GM21526 (cell line): ENCODE results near the gene CLEC7A.

Source experiments
- ATAC-seq: cut with Tn5 transposase; IDR thresholded peaks from one replicate; pipeline ENCODE4 v1.9.1; 2021; ENCODE audit warnings: moderate library complexity; ENCODE audit not compliant: unreplicated experiment, low FRiP score

The CLEC7A gene

DNA sequence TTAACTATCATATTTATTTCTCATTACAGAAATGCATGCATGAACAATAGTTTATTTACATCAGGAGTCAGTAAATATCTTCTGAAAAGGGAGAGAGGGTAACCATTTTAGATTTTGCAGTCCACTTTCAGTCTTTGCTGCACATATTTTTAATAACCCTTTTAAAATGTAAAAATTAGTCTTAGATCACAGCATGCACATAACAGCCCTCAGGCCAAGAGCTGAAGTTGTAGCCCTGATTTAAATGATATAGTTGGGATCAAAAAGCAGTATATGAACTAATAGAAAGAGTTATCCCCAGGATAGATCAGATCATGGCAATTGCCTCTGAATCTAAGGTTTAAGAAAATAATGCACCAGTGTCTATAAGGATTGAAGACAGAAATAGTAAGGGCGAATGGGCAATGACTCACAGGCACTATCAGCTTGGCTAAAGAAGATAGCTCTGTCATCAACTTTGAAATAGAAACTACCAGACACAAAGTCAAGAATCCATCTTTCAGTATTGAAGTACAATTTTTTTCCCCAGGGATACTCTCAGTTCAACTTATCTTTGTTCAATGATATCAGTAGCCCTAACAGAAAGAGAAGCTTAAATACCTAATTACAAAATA is 13.1 kb upstream of the CLEC7A start:
- no peak for ATAC-seq

DNA sequence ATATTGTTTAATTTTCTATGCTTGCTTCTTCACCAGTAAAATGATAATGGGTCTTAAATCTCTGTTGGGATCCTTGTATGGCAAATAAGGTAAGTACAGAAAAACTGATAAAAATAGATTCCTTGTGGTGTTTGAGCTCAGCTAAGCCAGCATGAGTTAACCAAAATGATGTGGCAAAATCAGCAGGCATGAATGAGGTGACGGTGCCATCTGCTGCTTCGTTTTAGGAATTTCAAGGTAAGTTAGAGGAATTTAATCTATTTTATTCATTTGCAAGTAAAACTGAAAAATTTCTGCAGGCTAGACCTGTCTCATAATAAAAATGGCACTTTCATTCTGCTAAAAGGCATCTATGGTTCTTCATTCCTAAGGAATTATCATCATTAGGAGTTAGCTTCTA is 10.0 kb upstream of the CLEC7A start:
- no peak for ATAC-seq

DNA sequence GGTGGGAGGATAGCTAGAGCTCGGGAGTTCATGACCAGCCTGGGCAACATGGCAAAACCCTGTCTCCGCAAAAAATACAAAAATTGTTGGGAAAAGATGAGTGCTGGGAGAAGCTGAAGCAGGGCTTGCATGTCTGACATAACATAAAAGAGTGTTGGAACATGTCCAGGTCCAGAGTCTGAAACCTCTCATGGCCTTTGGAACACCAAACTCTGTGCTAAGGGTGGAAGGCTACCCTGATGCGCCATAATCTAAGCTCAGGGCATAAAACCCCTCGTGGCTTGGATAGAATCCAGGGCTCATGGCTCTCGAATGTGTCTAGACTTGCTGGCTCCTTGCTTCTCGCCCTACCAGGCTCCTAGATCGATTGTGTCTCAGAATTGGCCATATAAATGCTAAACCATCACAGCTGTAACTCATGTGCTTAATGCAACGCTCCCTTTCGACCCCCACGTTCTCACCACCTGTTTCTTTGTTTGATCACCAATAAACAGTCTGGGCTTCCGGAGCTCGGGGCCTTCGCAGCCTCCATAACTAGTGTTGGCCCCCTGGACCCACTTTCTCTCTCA is 6.7 kb upstream of the CLEC7A start:
- ATAC-seq = no peak

DNA sequence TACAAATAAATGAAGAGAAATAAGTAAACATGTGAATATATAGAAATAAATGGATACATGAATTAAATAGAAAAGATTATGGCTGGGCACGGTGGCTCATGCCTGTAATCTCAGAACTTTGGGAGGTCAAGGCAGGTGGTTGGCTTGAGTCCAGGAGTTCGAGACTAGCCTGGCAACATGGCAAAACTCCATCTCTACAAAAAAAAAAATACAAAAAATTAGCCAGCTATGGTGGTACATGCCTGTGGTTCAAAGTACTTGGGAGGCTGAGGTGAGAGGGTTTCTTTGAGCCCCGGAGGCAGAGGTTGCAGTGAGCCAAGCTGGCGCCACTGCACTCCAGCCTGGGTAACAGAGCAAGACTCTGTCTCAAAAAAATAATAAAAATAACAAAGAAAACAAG is 5.1 kb upstream of the CLEC7A start:
- ATAC-seq = no peak

DNA sequence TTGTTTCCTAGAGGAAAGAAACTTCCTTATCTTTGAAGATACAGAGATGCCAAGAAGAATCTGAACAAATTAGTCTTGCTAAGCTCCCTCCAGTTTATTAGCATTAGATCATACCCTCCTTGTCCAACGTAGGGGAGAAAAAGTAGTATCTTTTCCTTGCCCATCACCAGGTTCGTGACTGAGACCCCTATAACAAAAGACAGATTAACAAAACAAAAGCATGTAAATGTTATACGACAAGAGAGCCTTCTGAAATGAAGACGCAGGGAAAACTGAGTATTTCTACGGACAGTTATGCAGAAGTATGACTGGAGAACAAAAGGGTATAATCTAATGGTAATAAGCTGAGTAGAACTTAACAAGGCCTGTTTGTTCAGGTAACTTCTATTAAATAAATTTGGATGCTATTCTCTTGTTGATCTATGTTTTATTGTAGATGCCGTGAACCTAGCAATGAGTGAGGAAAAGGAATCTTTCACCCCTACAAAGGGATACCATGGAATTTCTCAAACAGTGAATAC is 2.9 kb upstream of the CLEC7A start:
- ATAC-seq = no peak

DNA sequence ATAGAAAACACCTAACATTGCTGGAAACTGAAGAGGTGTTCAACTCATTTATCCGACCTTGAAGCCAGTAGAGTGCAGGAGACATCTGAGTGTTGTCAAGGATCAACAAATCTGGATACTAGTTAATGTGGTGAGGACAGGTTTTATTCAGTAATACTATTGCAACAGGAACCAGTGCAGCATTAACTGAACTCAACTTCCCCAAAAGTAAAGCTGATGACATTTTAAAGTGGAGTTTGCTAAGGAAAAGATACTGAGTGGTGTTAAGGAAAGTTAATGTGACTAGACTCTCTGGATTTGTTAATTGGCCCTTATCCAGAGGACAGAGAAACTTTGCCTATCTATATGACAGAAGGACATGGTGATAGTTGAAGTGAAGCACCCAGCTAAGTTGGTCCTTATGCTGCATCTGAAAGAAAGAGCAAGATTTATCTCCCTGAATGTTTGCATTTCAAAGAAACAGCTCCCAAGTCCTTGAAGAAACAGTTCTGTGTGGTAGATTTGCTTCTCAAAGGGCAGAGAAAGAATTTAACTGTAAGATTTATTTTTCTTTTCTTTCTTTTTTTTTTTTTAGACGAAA is 1.2 kb upstream of the CLEC7A start:
- no peak for ATAC-seq

DNA sequence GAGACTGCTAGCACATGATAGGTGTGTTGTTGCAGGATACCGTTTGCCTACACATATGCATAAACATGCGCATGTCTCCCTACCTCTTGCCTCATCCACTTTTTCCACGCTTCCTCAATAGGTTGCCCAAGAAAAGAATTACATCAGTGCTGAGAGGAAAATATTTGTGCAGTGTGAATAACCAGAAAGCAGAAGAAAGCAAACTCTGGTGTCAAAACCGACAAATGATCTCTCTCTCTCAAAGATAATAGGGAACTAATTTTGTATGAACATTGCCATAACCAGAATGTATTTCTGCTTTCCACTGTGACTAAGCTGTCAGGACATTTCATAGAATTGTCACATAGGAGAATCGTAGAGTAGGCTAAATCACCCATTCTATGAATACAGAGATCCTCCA is 1.3 kb downstream of the CLEC7A start:
- ATAC-seq = no peak

DNA sequence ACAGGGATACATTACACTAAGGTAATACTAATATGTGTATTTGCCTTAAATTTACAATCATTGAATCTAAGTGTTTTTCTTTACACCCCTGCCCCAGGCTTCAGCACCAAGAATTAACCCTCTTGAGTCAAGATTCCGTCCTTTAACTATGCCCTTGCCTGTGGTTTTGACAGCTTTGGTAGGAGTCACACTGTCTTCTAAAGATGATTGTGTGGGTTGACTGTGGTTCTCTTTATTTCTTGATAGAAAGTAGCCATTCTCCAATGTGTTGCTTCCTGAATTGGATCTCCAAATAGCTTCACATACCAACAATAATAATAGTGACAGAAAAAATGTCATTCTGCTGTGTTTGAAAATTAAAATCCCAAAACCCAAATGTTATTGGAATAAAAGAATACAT is 3.6 kb downstream of the CLEC7A start:
- no peak for ATAC-seq

DNA sequence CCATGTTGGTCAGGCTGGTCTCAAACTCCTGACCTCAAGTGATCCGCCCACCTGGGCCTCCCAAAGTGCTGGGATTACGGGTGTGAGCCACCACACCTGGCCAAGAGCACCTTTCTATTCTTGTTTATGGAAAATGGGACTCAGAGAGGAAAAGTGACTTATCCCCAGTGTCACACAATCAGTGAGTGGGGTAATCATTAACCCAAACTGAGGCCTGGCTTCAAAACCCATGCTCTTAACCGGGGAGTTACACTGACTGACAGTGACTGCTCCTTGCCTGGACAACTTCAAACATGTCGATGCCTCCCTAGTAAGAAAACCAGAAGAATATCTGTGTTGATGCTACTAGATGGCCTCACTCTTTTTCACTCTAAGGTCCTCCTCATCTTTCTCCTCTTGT is 7.3 kb downstream of the CLEC7A start:
- no peak for ATAC-seq

DNA sequence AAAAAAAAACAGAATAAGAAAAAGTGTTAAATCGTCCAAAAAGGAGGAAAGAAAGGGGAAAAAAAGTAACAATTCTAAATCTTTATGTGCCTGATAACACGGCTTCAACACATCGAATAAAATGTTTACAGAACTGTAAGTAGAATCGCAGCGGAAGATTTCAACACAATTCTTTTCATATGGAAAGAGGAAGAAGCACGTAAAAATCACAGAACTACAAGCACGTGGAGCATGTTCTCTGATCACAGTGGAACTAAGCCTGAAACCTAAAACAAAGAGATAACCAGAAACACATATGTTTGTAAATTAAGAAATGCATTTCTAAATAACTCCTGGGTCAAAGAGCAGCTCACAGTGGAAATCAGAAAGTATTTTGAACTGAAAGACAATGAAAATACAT is 8.7 kb downstream of the CLEC7A start:
- ATAC-seq = no peak

DNA sequence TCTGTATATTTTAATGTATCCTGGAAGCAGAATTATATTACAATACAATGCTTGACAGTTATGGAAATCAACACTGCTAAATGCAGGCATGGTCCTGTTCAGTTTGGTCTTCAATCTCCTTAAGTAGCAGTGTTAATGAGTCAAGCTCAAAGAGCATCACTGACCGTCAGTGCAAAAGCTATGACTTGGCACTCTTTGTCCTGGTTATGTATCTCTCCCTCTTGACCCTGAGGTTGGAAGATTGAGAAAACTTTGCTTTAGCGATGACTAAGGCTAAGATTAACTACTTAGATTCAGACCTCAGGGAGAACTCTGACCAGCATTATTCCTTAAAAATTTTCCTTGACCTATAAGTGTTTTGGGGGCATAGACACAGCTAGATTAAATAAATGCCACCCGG is 10.9 kb downstream of the CLEC7A start:
- no peak for ATAC-seq

DNA sequence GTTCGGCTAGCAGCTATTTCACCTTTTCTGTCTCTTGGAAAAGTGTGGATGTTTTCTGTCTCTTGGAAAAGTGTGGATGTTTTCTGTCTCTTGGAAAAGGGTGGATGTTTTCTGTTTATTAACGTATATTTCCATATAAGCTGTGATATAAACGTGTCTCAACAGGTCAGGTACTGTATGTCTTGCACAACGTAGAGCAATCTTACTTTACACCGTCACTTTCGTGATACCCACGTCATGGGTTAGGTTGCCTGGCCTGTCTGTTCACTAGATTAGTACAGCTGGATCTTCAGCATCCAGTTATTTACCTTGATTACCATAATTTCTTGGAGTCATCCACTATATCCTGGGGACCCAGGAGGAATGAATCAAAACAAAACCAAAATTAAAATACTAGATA is 14.1 kb downstream of the CLEC7A start:
- ATAC-seq = no peak

DNA sequence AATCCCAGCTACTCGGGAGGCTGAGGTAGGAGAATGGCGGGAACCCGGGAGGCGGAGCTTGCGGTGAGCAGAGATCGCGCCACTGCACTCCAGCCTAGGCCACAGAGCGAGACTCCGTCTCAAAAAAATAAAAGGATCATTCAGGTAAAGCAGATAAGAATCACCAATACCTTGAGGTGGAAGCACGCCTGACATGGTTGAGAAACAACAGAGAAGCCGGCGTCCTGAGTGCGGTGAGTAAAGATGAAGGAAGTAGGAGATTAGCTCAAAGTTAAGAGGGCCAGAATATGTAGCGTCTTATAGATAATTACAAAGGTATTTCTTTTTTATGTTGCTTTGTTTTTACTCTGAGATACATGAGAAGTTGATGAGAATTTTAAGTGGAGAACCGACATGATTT is 14.7 kb downstream of the CLEC7A start:
- no peak for ATAC-seq

DNA sequence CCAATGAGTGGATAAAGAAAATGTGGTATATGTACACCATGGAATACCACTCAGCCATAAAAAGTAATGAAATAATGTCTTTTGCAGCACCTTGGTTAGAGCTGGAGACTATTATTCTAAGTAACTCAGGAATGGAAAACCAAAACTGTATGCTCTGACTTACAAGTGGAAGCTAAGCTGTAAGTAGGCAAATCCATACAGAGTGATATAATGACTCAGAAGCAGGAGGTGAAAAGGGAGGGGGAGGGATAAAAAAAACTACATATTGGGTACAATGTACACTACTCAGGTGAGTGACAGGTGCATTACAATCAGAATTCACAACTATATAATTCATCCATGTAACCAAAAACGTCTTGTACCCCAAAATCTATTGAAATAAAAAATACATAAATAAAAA is 16.1 kb downstream of the CLEC7A start:
- no peak for ATAC-seq

DNA sequence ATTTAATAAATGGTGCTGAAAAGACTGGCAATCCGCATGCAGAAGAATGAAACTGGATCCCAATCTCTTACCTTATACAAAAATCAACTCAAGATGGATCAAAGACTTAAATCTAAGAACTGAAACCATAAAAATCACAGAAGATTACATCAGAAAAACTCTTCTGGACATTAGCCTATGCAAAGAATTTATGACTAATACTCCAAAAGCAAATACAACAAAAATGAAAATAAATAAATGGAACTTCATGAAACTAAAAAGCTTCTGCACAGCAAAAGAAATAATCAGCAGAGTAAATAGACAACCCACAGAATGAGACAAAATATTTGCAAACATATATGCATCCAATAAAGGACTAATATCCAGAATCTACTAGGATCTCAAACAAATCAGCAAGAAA is 16.9 kb downstream of the CLEC7A start:
- ATAC-seq = no peak

DNA sequence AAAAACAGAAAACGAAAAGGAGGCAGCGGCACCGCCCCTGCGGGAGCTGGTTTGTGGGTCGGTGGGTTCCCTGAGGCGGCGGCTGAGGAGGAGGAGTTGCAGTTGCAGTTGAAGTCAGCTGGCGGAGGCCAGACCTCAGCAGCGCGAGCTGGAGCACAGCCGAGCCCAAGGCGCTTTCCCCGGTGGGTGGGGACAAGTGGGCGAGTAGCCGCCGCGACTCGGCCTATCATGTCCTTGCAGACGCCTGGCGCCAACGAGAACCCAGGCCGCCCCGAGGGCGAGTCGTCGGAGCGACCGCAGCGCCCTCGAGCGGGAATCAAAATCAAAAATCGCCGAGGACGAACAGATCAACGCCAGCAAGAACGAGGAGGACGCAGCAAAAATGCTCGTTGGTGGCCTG is 18.5 kb downstream of the CLEC7A start:
- ATAC-seq = no peak

DNA sequence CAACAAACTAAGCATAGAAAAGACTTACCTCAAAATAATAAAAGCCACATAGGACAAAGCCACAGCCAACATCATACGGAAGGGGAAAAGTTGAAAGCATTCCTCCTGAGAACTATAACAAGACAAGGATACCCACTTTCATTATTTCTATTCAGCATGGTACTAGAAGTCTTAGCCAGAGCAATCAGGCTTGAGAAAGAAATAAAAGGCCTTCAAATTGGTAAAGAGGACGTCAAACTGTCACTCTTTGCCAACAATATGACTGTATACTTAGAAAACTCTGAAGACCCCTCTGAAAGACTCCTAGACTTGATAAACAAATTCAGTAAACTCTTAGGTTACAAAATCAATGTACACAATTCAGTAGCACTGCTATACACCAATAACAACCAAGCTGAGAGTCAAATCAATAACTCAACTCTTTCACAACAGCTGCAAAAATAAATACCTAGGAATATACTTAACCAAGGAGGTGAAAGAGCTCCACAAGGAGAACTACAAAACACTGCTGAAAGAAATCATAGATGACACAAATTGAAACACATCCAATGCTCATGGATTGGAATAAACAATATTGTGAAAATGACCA is 19.6 kb downstream of the CLEC7A start:
- ATAC-seq = no peak

DNA sequence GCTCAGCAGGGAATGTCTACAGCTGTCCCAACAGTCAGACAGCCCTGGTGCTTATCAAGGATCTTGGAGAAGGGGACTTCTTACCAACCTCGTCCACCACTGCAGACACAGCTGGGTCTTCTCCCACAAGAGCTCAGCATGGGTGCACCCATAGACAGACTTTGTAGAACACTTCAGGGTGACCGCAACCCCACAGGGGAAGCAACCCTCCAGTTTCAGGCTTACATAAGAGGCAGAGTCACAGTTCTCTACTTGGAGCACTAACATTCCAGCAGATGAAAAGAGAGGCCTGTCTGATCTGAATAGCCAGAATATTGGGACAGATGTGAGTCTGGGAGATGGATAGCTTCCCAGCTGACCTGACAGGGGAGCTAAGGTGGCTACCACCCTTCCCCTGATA is 27.7 kb downstream of the CLEC7A start:
- ATAC-seq = no peak

DNA sequence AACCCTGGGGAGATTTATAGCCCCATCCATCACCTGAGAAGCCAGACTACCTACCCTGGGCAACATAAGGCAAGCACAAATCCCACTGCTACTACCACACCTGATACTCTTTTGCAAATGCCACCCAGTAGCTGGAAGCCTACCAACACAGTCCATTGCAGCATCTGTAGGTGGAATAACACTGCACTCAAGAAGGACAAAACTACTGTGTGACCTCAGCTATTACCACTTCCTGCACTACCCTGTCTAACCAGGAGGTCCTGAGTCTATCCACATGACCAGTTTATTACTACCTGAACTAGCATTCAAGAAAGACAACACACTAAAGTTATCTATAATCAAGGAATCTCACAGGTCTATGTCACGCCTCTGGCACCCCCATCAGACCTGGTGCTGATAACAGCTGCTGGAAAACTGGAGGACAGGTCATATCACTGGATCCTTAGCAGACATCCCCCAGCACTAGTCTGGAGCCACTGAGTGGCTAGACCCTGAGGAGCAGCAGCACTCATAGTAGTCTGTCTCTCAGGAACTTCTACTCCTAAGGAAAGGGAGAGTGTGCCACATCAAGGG is 28.3 kb downstream of the CLEC7A start:
- ATAC-seq = no peak

DNA sequence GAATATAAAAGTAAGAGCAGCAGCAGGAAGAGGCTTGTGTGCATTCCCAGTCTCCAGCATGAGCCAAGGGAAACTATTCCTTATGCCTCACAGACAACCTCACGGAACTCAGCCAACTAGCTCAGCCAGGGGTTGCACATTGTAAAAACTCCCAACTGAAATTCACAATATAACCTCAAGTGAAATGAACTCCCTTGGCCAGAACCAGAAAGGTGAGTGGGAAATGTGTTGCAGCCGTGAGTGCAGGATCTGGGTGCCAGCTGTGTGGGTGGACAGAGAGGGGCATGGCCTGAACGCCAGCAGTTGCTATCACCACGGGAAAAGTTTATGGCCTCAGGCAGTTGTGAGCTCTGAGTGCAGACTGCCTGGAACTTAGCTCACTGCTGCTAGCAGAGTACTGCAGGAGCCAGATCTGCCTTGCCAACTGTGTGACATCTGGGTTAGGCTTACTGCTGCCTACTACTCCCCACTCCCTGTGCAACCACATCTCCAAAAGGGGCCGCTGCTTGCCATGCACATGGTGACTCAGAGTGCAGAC is 28.9 kb downstream of the CLEC7A start:
- no peak for ATAC-seq

DNA sequence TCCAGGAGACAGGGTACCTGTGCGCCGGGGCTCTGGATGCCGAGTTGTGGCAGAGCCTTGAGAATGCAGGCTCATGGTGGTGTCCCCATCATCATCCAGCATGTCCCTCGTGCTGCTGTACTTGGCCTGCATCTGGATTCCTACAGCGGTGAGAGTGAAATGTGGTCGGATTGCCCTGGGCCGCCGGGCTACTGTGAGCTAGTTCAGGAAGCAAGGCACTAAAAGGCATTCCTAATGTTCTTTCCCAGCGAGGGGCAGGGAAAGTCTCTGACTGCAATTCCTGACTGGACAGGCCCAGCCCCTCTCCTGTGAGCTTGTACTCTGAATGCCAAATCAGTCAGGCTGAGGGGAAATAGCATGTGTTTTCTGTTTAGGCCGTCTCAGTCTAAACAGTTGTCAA is 31.2 kb downstream of the CLEC7A start, which contains the start of gene CLEC1A:
Gene CLEC1A, minus strand, starts transcription at position 195 of the 400 bp plus-strand sequence. Its CDS starts 63 bp downstream, at position 132.
- no peak for ATAC-seq
